DND-41 (cell line): Measurements from ENCODE around the gene MAST4.

Source experiments
- ATAC-seq: fragments of 200-7000 bp; cut with Tn5 transposase; 3 replicates; pipeline ENCODE4 v1.9.1; 2021; ENCODE audit warnings: low read depth; ENCODE audit not compliant: insufficient read depth
- DNase-seq: peaks from one replicate; pipeline ENCODE4 v3.0.0-alpha.2; 2020
- H2AFZ ChIP-seq: 2 replicates; pipeline ENCODE4 v1.6.0; 2012; ENCODE audit warnings: low read depth, low read length
- H3K27ac ChIP-seq: 2 replicates; pipeline ENCODE4 v1.5.1; 2012; ENCODE audit warnings: low read length, inconsistent platforms
- H3K27me3 ChIP-seq: fragments of 200-600 bp; sonication (generic); 2 replicates; pipeline ENCODE4 v1.6.0; 2012; ENCODE audit warnings: low read length, mild to moderate bottlenecking, inconsistent platforms; ENCODE audit not compliant: insufficient read depth, poor library complexity
- H3K36me3 ChIP-seq: 2 replicates; pipeline ENCODE4 v1.5.1; 2012; ENCODE audit warnings: low read length, inconsistent platforms; ENCODE audit not compliant: insufficient read depth
- H3K4me1 ChIP-seq: 2 replicates; pipeline ENCODE4 v1.5.1; 2012; ENCODE audit warnings: mild to moderate bottlenecking, low read length; ENCODE audit not compliant: insufficient read depth
- H3K4me2 ChIP-seq: 2 replicates; pipeline ENCODE4 v1.6.0; 2012; ENCODE audit warnings: mild to moderate bottlenecking, moderate library complexity, low read length, inconsistent platforms; ENCODE audit not compliant: insufficient read depth
- H3K4me3 ChIP-seq, 2 experiments: fragments of 200-600 bp in 1 of 2; shearing (Covaris generic) in 1 of 2; 2 replicates each; pipeline ENCODE4 v1.5.1; 2012 to 2016; ENCODE audit warnings: inconsistent platforms in 2 of 2, low read length in 2 of 2, mild to moderate bottlenecking in 2 of 2, low read depth in 1 of 2, moderate library complexity in 1 of 2
- H3K79me2 ChIP-seq: 2 replicates; pipeline ENCODE4 v1.6.0; 2012; ENCODE audit warnings: low read length, inconsistent platforms; ENCODE audit not compliant: insufficient read depth
- H3K9ac ChIP-seq: 2 replicates; pipeline ENCODE4 v1.6.0; 2012; ENCODE audit warnings: low read depth, mild to moderate bottlenecking, inconsistent platforms, low read length, moderate library complexity
- H3K9me3 ChIP-seq: 2 replicates; pipeline ENCODE4 v1.5.1; 2012; ENCODE audit warnings: low read length, moderate library complexity, mild to moderate bottlenecking, inconsistent platforms; ENCODE audit not compliant: insufficient read depth, severe bottlenecking
- H4K20me1 ChIP-seq: 2 replicates; pipeline ENCODE4 v1.6.0; 2012; ENCODE audit warnings: low read length; ENCODE audit not compliant: insufficient read depth
- CTCF ChIP-seq: IDR thresholded peaks from 2 replicates; pipeline ENCODE4 v1.5.1; 2012; ENCODE audit warnings: borderline replicate concordance, low read length, moderate library complexity, mild to moderate bottlenecking; ENCODE audit not compliant: poor library complexity, severe bottlenecking; ENCODE audit errors: extremely low read depth
- EZH2 ChIP-seq: IDR thresholded peaks from 3 replicates; pipeline ENCODE4 v1.6.1; 2012; ENCODE audit warnings: borderline replicate concordance, low read depth, mild to moderate bottlenecking, moderate library complexity, low read length, inconsistent platforms; ENCODE audit not compliant: severe bottlenecking

The MAST4 gene

GRCh38 chr5:67133776-67134175 lies 537.6 kb downstream of the MAST4 start:
- Histone ChIP-seq H3K27me3 (no peaks in the 10 kb centered on the region), H3K27ac (no peak overlapping the region), H4K20me1 (no peaks in the 10 kb centered on the region), H2AFZ (no peak overlapping the region), H3K9me3 (no peaks in the 10 kb centered on the region), H3K4me3 (no peak overlapping the region), H3K36me3 (peaks cover 10% of the 10 kb centered on the region; the same call in 1 of the 2 replicates), H3K4me1 (no peaks in the 10 kb centered on the region), H3K4me2 (no peak overlapping the region), H3K9ac (no peak overlapping the region), H3K79me2 (no peaks in the 10 kb centered on the region)
- TF ChIP-seq EZH2 (no peak), CTCF (no peak)
- ATAC-seq = no peak
- DNase-seq = no peak

- Histone ChIP-seq H3K4me1 (no peaks in the 10 kb centered on the region), H3K4me2 (no peak overlapping the region), H3K27ac (no peak overlapping the region), H3K4me3 (no peak overlapping the region), H2AFZ (no peak overlapping the region), H3K79me2 (no peaks in the 10 kb centered on the region), H3K9me3 (no peaks in the 10 kb centered on the region), H3K27me3 (no peaks in the 10 kb centered on the region), H3K9ac (no peak overlapping the region), H4K20me1 (no peaks in the 10 kb centered on the region), H3K36me3 (peaks cover 8% of the 10 kb centered on the region; the same call in 1 of the 2 replicates)
- no peak for DNase-seq
- ATAC-seq = no peak
- TF ChIP-seq CTCF = no peak
Observed at GRCh38 chr5:67135381-67135984, 539.3 kb downstream of the MAST4 start.

GRCh38 chr5:67139030-67139429 lies 542.8 kb downstream of the MAST4 start:
- H3K4me1 ChIP-seq = no peaks in the 10 kb centered on the region
- H3K79me2 ChIP-seq = no peaks in the 10 kb centered on the region
- TF ChIP-seq CTCF = no peak
- no peak for TF ChIP-seq EZH2
- no peaks in the 10 kb centered on the region for H3K9me3 ChIP-seq
- H3K36me3 ChIP-seq = peaks cover 29% of the 10 kb centered on the region; the same call in 1 of the 2 replicates
- ATAC-seq = no peak
- H3K4me2 ChIP-seq = no peak overlapping the region
- H3K4me3 ChIP-seq = no peak overlapping the region
- H3K27ac ChIP-seq = no peak overlapping the region
- no peak for DNase-seq
- no peak overlapping the region for H3K9ac ChIP-seq
- H2AFZ ChIP-seq = no peak overlapping the region
- H3K27me3 ChIP-seq = no peaks in the 10 kb centered on the region
- H4K20me1 ChIP-seq = no peaks in the 10 kb centered on the region
